Measurements from ENCODE around the gene FMNL2. TPM values are rescaled to one million over a fixed set of nuclear protein-coding genes. Genes with fewer than 3 reads are reported as not detected.

Gene FMNL2
- total RNA-seq, 1 experiment from 2014 or later: 28.1 TPM

Other genes starting within 250 kb of the FMNL2 start
- 2.0 TPM for gene CACNB4, start 236.1 kb upstream of the FMNL2 start, total RNA-seq (2021; ENCODE audit: unreplicated experiment)
- 19.2 TPM for gene STAM2, start 159.4 kb upstream of the FMNL2 start, total RNA-seq (2021; ENCODE audit: unreplicated experiment)

Measured in HCT116 (cell line).